OCI-LY7 (cell line): ENCODE measurements around the gene CALCB. TPM values are rescaled to one million over a fixed set of nuclear protein-coding genes. Genes with fewer than 3 reads are reported as not detected.

Experiments used
- BruUV-seq: library from RNA; stranded (reverse); fragments of 400-500 nt; replicated peaks from 2 replicates; lab custom pipeline; 2021; lab: Mats Ljungman, UMichigan
- CTCF ChIA-PET: fragments of 300-600 bp; sonication (Branson Sonifier 250); formaldehyde crosslinking; loops from one replicate; lab custom pipeline; 2022; ENCODE audit warnings: antibody characterized with exemption; ENCODE audit not compliant: unreplicated experiment; lab: Charles Lee
- POLR2A ChIA-PET: fragments of 300-600 bp; sonication (Branson Sonifier 250); formaldehyde crosslinking; loops from one replicate; lab custom pipeline; 2022; ENCODE audit warnings: antibody characterized with exemption; lab: Charles Lee
- DNase-seq: peaks from one replicate; pipeline ENCODE4 v3.0.0-alpha.2; 2015; ENCODE audit warnings: low spot score
- H2AFZ ChIP-seq: fragments of 200-600 bp; sonication (generic), shearing (Covaris generic); 2 replicates; pipeline ENCODE4 v1.6.1; 2014; ENCODE audit warnings: mild to moderate bottlenecking, antibody characterized with exemption, low read length, moderate library complexity
- H3K27ac ChIP-seq: fragments of 200-600 bp; sonication (generic); 2 replicates; pipeline ENCODE4 v1.5.1; 2014; ENCODE audit warnings: mixed run types, low read depth, mild to moderate bottlenecking, moderate library complexity, low read length, inconsistent platforms; ENCODE audit not compliant: poor library complexity, severe bottlenecking
- H3K36me3 ChIP-seq: fragments of 200-600 bp; sonication (generic); 2 replicates; pipeline ENCODE4 v1.6.1; 2014; ENCODE audit warnings: mild to moderate bottlenecking, antibody characterized with exemption, low read length, moderate library complexity, mixed read lengths; ENCODE audit not compliant: insufficient read depth
- H3K4me1 ChIP-seq: fragments of 200-600 bp; sonication (generic); 2 replicates; pipeline ENCODE4 v1.5.1; 2014; ENCODE audit warnings: mild to moderate bottlenecking, low read length; ENCODE audit not compliant: insufficient read depth, poor library complexity, severe bottlenecking
- H3K4me2 ChIP-seq: fragments of 200-600 bp; sonication (generic); 2 replicates; pipeline ENCODE4 v1.6.1; 2014; ENCODE audit warnings: mild to moderate bottlenecking, low read length
- H3K4me3 ChIP-seq: fragments of 200-600 bp; sonication (generic); 2 replicates; pipeline ENCODE4 v1.5.1; 2014; ENCODE audit warnings: mild to moderate bottlenecking, low read depth, low read length; ENCODE audit not compliant: poor library complexity, severe bottlenecking
- H3K79me2 ChIP-seq: fragments of 200-600 bp; sonication (generic); 2 replicates; pipeline ENCODE4 v1.6.1; 2016; ENCODE audit warnings: low read depth, mild to moderate bottlenecking, low read length, moderate library complexity, mixed read lengths; ENCODE audit not compliant: insufficient read depth
- H3K9me2 ChIP-seq: fragments of 200-600 bp; sonication (generic); 2 replicates; pipeline ENCODE4 v1.6.1; 2016; ENCODE audit warnings: mild to moderate bottlenecking, low read length, mixed read lengths; ENCODE audit not compliant: insufficient read depth
- H3K9me3 ChIP-seq: fragments of 200-600 bp; sonication (generic); 2 replicates; pipeline ENCODE4 v1.6.1; 2014; ENCODE audit warnings: mild to moderate bottlenecking, mixed run types, low read length, mixed read lengths
- H4K20me1 ChIP-seq: fragments of 200-600 bp; sonication (generic); 2 replicates; pipeline ENCODE4 v1.6.1; 2014; ENCODE audit warnings: mild to moderate bottlenecking, antibody characterized with exemption, low read length, moderate library complexity, mixed read lengths; ENCODE audit not compliant: insufficient read depth
- EZH2phosphoT487 ChIP-seq: fragments of 200-600 bp; sonication (generic); IDR thresholded peaks from 2 replicates; pipeline ENCODE4 v1.6.1; 2018; ENCODE audit warnings: low read depth, borderline replicate concordance, mild to moderate bottlenecking, mixed run types, antibody characterized with exemption, low read length, moderate library complexity, mixed read lengths
- intact Hi-C: fragments of 100-400 bp; cut with micrococcal nuclease; formaldehyde crosslinking; loops from one replicate; pipeline ENCODE4 v1.10.0; 2022; ENCODE audit not compliant: unreplicated experiment
- total RNA-seq, 2 experiments: library from RNA; depleted of rRNA in 1 of 2; stranded (reverse); fragments of >200 nt in 1 of 2; shearing (Covaris generic) in 1 of 2; gene quantifications; 2 replicates each; pipeline ENCODE4 v1.2.3, GENCODE V29; 2014 to 2022
- TF ChIP-seq, protein P1 (sequence below): fragments of 200-600 bp; sonication (generic); conservative IDR thresholded peaks from 2 replicates; pipeline ENCODE4 v1.5.1; 2014; ENCODE audit warnings: mild to moderate bottlenecking, antibody characterized with exemption, low read length, moderate library complexity, mixed read lengths

CALCB gene
- total RNA-seq, 2 experiments from 2014 or later = 0.44 TPM; not detected in 1

DNA sequence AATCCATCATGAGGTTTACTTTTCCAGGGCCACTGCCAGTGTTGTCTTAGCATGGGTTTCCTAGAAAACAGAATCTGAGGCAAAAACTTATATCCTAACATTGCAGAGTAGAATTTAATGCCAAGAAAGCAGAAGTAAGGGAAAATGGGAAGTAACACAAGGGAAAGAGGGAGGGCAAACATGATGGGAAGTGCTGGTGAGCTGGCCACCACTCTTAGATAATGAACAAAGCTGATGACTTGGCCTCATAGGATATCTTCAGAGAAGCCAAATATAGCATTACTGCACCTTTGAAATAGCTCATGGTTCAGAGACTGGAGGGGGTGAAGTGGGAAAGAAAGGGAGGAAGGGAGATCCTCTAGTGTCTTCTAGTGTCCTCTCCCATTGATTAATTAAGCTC, 24.8 kb upstream of the CALCB start:
- H3K9me2 ChIP-seq = no peaks in the 10 kb centered on the region
- H4K20me1 ChIP-seq = no peaks in the 10 kb centered on the region
- TF ChIP-seq EZH2phosphoT487 = no peak
- TF ChIP-seq, protein P1, sequence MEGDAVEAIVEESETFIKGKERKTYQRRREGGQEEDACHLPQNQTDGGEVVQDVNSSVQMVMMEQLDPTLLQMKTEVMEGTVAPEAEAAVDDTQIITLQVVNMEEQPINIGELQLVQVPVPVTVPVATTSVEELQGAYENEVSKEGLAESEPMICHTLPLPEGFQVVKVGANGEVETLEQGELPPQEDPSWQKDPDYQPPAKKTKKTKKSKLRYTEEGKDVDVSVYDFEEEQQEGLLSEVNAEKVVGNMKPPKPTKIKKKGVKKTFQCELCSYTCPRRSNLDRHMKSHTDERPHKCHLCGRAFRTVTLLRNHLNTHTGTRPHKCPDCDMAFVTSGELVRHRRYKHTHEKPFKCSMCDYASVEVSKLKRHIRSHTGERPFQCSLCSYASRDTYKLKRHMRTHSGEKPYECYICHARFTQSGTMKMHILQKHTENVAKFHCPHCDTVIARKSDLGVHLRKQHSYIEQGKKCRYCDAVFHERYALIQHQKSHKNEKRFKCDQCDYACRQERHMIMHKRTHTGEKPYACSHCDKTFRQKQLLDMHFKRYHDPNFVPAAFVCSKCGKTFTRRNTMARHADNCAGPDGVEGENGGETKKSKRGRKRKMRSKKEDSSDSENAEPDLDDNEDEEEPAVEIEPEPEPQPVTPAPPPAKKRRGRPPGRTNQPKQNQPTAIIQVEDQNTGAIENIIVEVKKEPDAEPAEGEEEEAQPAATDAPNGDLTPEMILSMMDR = no peak
- intact Hi-C loops = no loop called here
- BruUV-seq = no TSS peak
- no peaks in the 10 kb centered on the region for H3K79me2 ChIP-seq
- ChIA-PET CTCF (no interaction called here), POLR2A (interaction anchor here (1.2 kb wide), 1 partner anchor 18 kb away, joined by 3 read pairs; no protein-coding TSS in a partner anchor)
- H2AFZ ChIP-seq = no peak overlapping the region
- no peaks in the 10 kb centered on the region for H3K36me3 ChIP-seq
- no peak overlapping the region for H3K4me2 ChIP-seq
- H3K27ac ChIP-seq = no peak overlapping the region
- H3K4me1 ChIP-seq = no peaks in the 10 kb centered on the region
- no peak overlapping the region for H3K4me3 ChIP-seq
- no peaks in the 10 kb centered on the region for H3K9me3 ChIP-seq
- DNase-seq = no peak

DNA sequence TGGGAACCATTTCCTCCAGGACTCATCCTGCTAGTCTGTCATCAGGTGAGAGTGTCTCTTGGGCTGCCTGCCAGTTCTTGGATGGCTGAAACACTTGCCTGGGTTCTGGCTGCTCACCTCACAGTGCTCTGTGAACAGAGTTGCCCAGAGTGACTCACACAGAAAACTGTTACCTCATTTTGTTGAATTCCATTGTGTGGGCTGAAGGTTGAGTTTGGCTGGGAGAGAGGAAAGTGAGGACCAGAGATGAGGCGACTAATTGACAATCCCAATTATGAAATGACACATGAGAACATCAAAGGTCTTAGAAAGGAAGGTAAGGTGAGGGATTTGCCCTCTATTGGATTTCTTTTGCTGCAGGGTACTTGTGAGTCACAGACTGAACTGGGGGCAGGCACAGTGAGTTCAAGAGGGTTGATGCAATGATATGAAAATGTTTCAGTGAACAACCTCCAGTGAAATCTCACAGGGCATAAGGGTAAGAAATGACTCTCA, 20.2 kb upstream of the CALCB start:
- no peaks in the 10 kb centered on the region for H3K9me2 ChIP-seq
- CTCF ChIA-PET = interaction anchor here (0.6 kb wide), 1 partner anchor 10 kb away, joined by 3 read pairs; no protein-coding TSS in a partner anchor
- no peak overlapping the region for H3K4me3 ChIP-seq
- H3K4me1 ChIP-seq = no peaks in the 10 kb centered on the region
- no peak for DNase-seq
- no TSS peak for BruUV-seq
- H3K9me3 ChIP-seq = no peaks in the 10 kb centered on the region
- H4K20me1 ChIP-seq = no peaks in the 10 kb centered on the region
- no peak overlapping the region for H3K27ac ChIP-seq
- POLR2A ChIA-PET = no interaction called here
- no peak overlapping the region for H2AFZ ChIP-seq
- no peaks in the 10 kb centered on the region for H3K79me2 ChIP-seq
- TF ChIP-seq, protein P1 = no peak
- TF ChIP-seq EZH2phosphoT487 = no peak
- intact Hi-C loops = no loop called here
- H3K36me3 ChIP-seq = no peaks in the 10 kb centered on the region
- H3K4me2 ChIP-seq = no peak overlapping the region

DNA sequence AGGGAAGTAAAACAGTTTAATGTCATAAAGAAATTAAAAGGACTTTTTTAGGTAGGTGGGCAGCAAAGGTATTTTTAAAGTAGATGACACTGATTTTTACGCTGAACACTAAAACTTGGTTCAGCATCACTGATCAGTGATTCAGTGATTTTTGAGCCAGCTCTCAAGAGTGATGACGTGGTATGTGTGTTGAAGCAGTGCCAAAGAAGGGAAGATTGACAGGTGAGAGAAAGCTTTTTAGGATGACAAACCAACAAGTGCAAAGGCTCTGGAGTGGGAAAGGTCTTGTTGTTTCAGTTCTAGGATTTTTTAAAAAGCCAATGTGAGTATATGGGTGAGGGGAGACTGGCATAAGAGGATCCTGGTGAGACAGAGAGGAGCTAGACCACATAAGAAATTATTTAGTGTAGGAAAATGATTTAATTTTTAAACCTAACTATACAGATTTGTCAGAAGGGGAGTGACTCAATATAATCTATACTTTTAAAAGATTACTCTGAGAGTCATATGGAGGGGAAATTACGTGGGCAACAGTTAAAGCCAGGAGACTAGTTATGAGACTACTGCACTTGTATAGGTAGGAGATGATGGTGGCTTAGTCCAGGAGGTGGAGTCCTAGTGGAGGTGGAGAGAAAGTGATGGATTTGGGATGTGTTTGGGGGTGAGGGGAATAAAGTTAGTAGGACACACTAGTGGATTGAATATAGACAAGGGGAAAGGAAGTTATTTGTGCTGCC, 17.6 kb upstream of the CALCB start:
- no peaks in the 10 kb centered on the region for H3K36me3 ChIP-seq
- no TSS peak for BruUV-seq
- H3K27ac ChIP-seq = no peak overlapping the region
- H2AFZ ChIP-seq = no peak overlapping the region
- H3K9me2 ChIP-seq = no peaks in the 10 kb centered on the region
- DNase-seq = no peak
- H3K79me2 ChIP-seq = no peaks in the 10 kb centered on the region
- TF ChIP-seq, protein P1 = no peak
- no peak for TF ChIP-seq EZH2phosphoT487
- no peaks in the 10 kb centered on the region for H4K20me1 ChIP-seq
- no peak overlapping the region for H3K4me3 ChIP-seq
- intact Hi-C loops = no loop called here
- H3K4me1 ChIP-seq = no peaks in the 10 kb centered on the region
- no peaks in the 10 kb centered on the region for H3K9me3 ChIP-seq
- CTCF ChIA-PET = no interaction called here
- POLR2A ChIA-PET = interaction anchor here (0.5 to 0.7 kb wide), 2 partner anchors 143 to 497 kb away, joined by 4 to 9 read pairs; no protein-coding TSS in a partner anchor
- no peak overlapping the region for H3K4me2 ChIP-seq
